CD4-positive, alpha-beta T cell treated with Interleukin-4 for 1 hour (primary cell): ENCODE data around the gene HPDL.

Source experiments
- DNase-seq, 2 donors: peaks; one replicate each; pipeline ENCODE4 v3.0.0-alpha.2; 2020 to 2022

HPDL gene

GRCh38 chr1:45325851-45326506 lies 716 bp upstream of the HPDL start:
- DNase-seq: no peak

GRCh38 chr1:45327644-45328515 lies 1.2 kb downstream of the HPDL start:
- DNase-seq: no peak

- DNase-seq: no peak
Observed at GRCh38 chr1:45328680-45329079, 2.0 kb downstream of the HPDL start.

- no peak for DNase-seq
Observed at GRCh38 chr1:45329445-45329844, 2.8 kb downstream of the HPDL start.

- DNase-seq: no peak
Observed at GRCh38 chr1:45331436-45332345, 5.0 kb downstream of the HPDL start.

- no peak for DNase-seq
Observed at GRCh38 chr1:45332346-45332720, 5.6 kb downstream of the HPDL start.

- DNase-seq: no peak
Observed at GRCh38 chr1:45334308-45335245, 7.9 kb downstream of the HPDL start.

GRCh38 chr1:45335855-45336324 lies 9.2 kb downstream of the HPDL start:
- DNase-seq: no peak

GRCh38 chr1:45337630-45338325 lies 11.1 kb downstream of the HPDL start:
- no peak for DNase-seq

- DNase-seq: peak; percentile 91 to 92
Observed at GRCh38 chr1:45339789-45340558, 13.3 kb downstream of the HPDL start, which contains the start of the genes MUTYH and TOE1. TSS of gene MUTYH (minus strand) at chr1:45340440. CDS start at chr1:45334505, 5,935 bp downstream. TSS of gene TOE1 (plus strand) at chr1:45340170. CDS start at chr1:45340253, 83 bp downstream.

GRCh38 chr1:45340816-45341466 lies 14.2 kb downstream of the HPDL start:
- peak in 1 of 2 donors; percentile 21 for DNase-seq

GRCh38 chr1:45344499-45344898 lies 17.8 kb downstream of the HPDL start:
- DNase-seq: no peak

GRCh38 chr1:45345014-45345413 lies 18.3 kb downstream of the HPDL start:
- DNase-seq: no peak

GRCh38 chr1:45346473-45346872 lies 19.8 kb downstream of the HPDL start:
- no peak for DNase-seq

GRCh38 chr1:45348020-45348419 lies 21.3 kb downstream of the HPDL start:
- no peak for DNase-seq

- DNase-seq: no peak
Observed at GRCh38 chr1:45348609-45348965, 21.9 kb downstream of the HPDL start.

- no peak for DNase-seq
Observed at GRCh38 chr1:45348966-45349677, 22.4 kb downstream of the HPDL start.

- DNase-seq: no peak
Observed at GRCh38 chr1:45351508-45351907, 24.8 kb downstream of the HPDL start.

GRCh38 chr1:45353685-45354084 lies 27.0 kb downstream of the HPDL start:
- no peak for DNase-seq
